ENCODE measurements around the gene DGKD. TPM values are rescaled to one million over a fixed set of nuclear protein-coding genes. Genes with fewer than 3 reads are reported as not detected.

Gene DGKD
- total RNA-seq, 2 donors from 2014 or later: 21.5 to 63.1 TPM

- Histone ChIP-seq H3K4me1 (replicated peaks) (peaks cover 8% of the 10 kb centered on the region), H3K27me3 (replicated peaks; ENCODE audit: insufficient read depth) (no peaks in the 10 kb centered on the region), H3K27ac (no peak overlapping the region), H3K36me3 (no peaks in the 10 kb centered on the region), H3K4me3 (no peak overlapping the region), H3K9me3 (no peaks in the 10 kb centered on the region)
- 92% methylated on average over 29 of the region's 29 CpGs for WGBS
- intact Hi-C loops (cut with DNase I): no loop called here
- no peak for TF ChIP-seq POLR2AphosphoS5 (IDR thresholded peaks at IDR 0.05)
- no peak for TF ChIP-seq POLR2A (IDR thresholded peaks at IDR 0.05)
- TF ChIP-seq, protein P1, sequence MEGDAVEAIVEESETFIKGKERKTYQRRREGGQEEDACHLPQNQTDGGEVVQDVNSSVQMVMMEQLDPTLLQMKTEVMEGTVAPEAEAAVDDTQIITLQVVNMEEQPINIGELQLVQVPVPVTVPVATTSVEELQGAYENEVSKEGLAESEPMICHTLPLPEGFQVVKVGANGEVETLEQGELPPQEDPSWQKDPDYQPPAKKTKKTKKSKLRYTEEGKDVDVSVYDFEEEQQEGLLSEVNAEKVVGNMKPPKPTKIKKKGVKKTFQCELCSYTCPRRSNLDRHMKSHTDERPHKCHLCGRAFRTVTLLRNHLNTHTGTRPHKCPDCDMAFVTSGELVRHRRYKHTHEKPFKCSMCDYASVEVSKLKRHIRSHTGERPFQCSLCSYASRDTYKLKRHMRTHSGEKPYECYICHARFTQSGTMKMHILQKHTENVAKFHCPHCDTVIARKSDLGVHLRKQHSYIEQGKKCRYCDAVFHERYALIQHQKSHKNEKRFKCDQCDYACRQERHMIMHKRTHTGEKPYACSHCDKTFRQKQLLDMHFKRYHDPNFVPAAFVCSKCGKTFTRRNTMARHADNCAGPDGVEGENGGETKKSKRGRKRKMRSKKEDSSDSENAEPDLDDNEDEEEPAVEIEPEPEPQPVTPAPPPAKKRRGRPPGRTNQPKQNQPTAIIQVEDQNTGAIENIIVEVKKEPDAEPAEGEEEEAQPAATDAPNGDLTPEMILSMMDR (IDR thresholded peaks at IDR 0.05): no peak
- DNase-seq (ENCODE audit: low spot score): no peak
Observed at GRCh38 chr2:233477548-233478433, 123.5 kb downstream of the DGKD start.

DNA sequence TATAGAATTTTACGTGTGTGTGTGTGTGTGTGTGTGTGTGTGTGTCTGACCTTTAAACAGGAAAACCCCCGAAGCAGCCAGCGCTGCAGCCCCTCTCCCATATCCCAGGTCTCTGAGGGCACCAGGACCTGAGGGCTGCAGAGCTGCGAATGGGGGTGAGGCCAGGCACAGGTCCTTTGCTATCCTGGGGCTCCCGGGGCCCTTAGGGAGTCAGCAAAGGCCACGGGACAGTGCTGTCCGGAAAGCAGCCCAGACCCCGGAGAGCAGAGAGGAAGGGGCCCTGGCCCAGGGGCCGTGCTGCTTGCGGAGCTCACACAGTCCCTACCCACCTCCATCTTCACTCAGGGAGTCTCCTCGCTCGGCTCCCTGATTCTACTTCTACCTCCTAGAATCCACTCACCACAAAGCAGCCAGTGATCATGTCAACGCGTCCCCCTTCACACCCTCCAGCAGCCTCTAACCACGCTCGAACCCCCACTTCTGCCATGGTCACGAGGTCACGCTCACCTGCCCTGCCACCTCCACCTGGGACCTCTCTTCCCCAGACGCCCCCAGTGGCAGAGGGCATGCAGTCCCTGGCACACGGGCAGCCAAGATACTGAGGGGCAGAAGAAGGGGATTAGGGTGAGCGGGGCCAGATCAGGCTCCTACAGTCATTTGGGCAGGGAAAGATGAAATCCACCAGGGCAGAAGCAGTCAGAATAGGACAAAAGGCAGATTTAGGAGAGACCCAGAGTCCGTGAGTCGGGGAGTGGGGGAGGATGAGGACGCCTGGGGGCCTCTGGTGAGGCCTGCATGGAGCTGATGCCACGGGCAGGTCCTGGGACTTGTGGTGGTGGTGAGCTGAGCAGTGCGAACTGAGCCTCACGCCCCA is 125.6 kb downstream of the DGKD start:
- no peak for DNase-seq (ENCODE audit: low spot score)
- peak overlapping the region; percentile 68 to 80 for H3K27ac ChIP-seq
- no peaks in the 10 kb centered on the region for H3K27me3 ChIP-seq (replicated peaks; ENCODE audit: insufficient read depth)
- H3K4me3 ChIP-seq: no peak overlapping the region
- intact Hi-C loops (cut with DNase I): no loop called here
- H3K36me3 ChIP-seq: no peaks in the 10 kb centered on the region
- 83% methylated on average over 27 of the region's 27 CpGs for WGBS
- no peaks in the 10 kb centered on the region for H3K9me3 ChIP-seq
- TF ChIP-seq, protein P1 (IDR thresholded peaks at IDR 0.05): no peak
- TF ChIP-seq POLR2AphosphoS5 (IDR thresholded peaks at IDR 0.05): no peak
- TF ChIP-seq POLR2A (IDR thresholded peaks at IDR 0.05): no peak
- peaks cover 8% of the 10 kb centered on the region for H3K4me1 ChIP-seq (replicated peaks)

DNA sequence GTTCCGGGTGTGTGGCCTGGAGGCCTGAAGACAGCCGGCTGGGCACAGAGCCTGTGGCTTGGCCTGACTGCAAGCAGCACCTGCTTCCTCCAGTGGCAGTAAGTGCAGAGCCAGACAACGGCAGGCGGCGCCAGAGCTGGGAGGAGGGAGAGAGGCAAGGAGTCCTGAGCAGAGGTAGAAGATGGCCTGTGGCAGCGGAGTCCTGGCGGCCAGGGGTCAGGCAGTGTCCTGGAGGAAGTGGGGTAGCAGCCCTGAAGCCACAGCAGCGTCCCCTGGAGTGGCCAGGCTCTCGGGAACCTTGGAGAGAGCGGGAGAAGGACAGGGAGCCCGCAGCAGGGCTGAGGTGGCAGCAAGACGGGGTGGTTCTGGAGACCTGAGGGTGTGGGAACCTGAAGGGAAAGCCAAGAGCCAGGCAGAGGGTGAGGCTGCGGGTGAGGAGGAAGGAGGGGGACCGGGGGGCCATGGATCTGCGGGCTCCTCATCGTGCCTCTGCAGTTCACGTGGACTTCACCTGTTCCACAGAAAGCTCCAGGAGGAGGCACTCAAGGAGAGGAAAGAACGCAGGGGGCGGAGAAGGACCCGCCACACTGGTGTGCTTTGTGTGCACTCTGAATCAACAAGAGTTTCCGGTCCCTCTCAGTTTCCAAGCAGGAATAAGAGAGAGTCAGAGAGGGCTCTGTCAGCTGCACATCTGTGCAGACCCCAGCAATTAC is 126.4 kb downstream of the DGKD start:
- Histone ChIP-seq H3K4me1 (replicated peaks) (peaks cover 8% of the 10 kb centered on the region), H3K27ac (peak overlapping the region; percentile 68 to 80), H3K36me3 (no peaks in the 10 kb centered on the region), H3K27me3 (replicated peaks; ENCODE audit: insufficient read depth) (no peaks in the 10 kb centered on the region), H3K9me3 (no peaks in the 10 kb centered on the region), H3K4me3 (no peak overlapping the region)
- DNase-seq (ENCODE audit: low spot score): peak; percentile 84
- TF ChIP-seq, protein P1 (IDR thresholded peaks at IDR 0.05): peak; percentile 17 to 67 (median 38)
- TF ChIP-seq POLR2A (IDR thresholded peaks at IDR 0.05): no peak
- TF ChIP-seq POLR2AphosphoS5 (IDR thresholded peaks at IDR 0.05): peak; percentile 44
- WGBS: 58% methylated on average over 21 of the region's 21 CpGs
- intact Hi-C loops (cut with DNase I): no loop called here

DNA sequence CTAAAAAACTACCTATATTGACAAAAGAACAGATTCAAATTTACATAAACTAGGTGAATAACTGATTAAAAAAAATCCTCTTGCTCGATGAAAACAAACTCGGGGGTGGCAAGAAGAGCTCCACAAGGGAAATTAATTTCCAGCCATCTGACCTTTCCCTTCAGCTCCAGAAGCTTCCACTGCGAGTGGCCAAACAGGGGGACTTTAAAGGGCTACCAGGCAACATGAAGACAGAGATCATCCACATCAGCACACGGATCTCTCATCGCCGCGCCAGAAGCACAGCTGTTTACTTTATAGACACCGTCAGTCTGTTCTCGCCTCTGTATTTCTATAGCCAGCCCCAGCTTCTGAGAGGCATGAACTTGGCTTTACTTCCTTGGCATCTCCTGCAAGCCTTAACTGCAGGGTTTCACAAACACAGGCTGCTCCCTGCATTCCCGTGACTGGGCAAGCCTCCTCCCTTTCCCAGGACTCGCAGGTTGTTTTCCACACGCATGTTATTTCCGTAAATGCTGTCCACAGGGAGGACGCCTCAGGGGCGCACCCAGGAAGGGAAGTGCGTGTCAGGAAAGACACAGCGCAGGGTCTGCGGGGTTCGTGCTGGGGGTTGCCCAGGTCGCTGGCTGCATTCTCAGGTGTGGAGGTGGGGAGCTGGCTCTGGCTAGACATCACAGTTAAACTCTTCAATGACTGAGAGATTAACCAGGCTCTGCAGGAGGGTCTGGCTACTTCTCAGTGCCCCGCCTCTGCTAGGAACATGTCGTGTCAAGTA is 127.3 kb downstream of the DGKD start:
- Histone ChIP-seq H3K27ac (peak overlapping the region; percentile 68 to 80), H3K4me3 (peak overlapping the region in 1 of 2 donors; percentile 2), H3K4me1 (replicated peaks) (peaks cover 10% of the 10 kb centered on the region), H3K27me3 (replicated peaks; ENCODE audit: insufficient read depth) (no peaks in the 10 kb centered on the region), H3K9me3 (no peaks in the 10 kb centered on the region), H3K36me3 (no peaks in the 10 kb centered on the region)
- DNase-seq (ENCODE audit: low spot score): peak; percentile 89
- TF ChIP-seq POLR2AphosphoS5 (IDR thresholded peaks at IDR 0.05): peak; percentile 88
- TF ChIP-seq, protein P1 (IDR thresholded peaks at IDR 0.05): no peak
- intact Hi-C loops (cut with DNase I): no loop called here
- 27% methylated on average over 22 of the region's 22 CpGs for WGBS

Data from prostate gland (tissue), 2 donors.